ENCODE measurements around the gene LGR6. TPM values are rescaled to one million over a fixed set of nuclear protein-coding genes. Genes with fewer than 3 reads are reported as not detected.

LGR6 gene
- total RNA-seq, 1 donor from 2014 or later, result 0.52 TPM

DNA sequence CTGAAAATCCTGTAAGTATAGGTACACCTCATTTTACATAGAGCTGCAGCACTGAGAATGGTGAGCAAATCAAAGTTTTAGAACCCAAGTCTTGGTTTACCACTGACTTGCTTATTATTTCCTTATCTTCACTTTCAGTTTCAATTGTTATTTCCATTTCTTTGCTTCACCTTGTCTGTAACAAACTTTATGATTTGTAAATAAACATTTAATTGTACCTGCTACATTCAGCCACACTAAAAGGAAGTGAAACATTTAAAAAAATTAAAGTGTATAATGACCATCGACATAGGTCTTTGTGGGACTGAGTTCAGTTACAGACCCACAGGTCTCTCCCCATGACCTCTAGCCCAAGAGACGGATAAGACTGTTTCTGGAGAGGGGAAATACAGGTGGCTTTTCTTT, 34.4 kb downstream of the LGR6 start:
- Histone ChIP-seq H3K9me3 (ENCODE audit: control insufficient read depth in 3 of 3, low read length in 3 of 3) (no peaks in the 10 kb centered on the region), H3K27ac (ENCODE audit: low read depth, low read length) (no peak overlapping the region), H3K4me1 (ENCODE audit: control insufficient read depth in 3 of 3, insufficient read depth in 3 of 3, low read length in 3 of 3) (no peaks in the 10 kb centered on the region), H3K9ac (ENCODE audit: low read depth in 1 of 3, low read length in 3 of 3) (no peak overlapping the region), H3K27me3 (ENCODE audit: control insufficient read depth in 3 of 3, insufficient read depth in 3 of 3, low read length in 3 of 3) (peaks cover 0 to 17% (median 2%) of the 10 kb centered on the region in 3 donors), H3K4me3 (ENCODE audit: low read length in 3 of 3) (no peak overlapping the region), H3K36me3 (ENCODE audit: control insufficient read depth in 3 of 3, insufficient read depth in 3 of 3, low read length in 3 of 3) (no peaks in the 10 kb centered on the region)

DNA sequence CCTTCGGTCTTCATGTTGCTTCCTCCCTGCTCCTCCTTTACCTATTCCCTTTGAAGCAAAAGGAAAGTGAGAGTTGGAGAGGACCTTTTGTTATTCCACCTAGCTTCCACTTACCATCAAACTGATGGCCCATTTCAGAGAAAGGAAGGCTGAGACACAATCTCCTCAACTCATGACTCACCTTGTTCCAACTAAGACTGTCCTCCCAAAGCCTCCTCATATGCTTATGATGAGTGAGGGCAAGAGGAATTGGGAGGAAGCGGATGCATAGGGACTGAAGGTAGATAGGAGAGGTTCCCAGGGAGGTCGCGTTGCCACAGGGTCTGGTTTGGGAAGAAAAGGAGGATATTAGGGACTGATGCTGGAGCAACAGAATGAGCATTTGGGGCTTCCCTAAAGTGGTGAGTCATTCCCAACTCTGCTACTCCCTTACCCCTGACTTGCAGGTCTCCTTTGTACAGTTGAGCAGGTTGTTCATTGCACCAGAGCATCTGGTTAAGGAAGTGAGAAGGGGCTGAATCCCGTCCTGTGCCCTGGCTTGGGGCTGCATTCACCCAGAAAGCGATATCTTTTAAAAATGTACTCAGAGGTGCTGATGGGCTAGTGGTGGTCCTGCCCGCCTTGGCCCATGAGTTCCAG, 35.0 kb downstream of the LGR6 start:
- Histone ChIP-seq H3K27ac (ENCODE audit: low read depth, low read length) (no peak overlapping the region), H3K9ac (ENCODE audit: low read depth in 1 of 3, low read length in 3 of 3) (no peak overlapping the region)

DNA sequence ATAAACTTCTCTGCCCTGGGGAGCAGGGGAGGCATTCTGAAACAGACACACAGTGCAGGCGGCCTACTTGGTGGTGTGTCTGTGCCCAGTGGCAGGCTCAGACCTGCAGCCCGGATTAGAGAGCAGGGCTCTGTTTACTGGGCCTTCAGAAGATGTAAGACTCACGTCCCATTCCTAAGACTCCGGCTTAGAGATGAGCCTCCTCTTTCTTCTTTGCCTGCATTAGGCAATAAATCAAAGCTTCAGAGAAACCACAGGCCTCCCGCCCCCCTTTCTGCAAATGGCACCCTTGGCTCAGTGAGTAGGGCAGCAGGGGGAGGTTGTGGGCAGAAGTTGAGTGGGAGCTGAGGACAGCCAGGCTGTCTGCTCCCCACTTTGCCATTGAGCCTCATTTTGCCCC, 35.8 kb downstream of the LGR6 start:
- Histone ChIP-seq H3K27me3 (ENCODE audit: control insufficient read depth in 3 of 3, insufficient read depth in 3 of 3, low read length in 3 of 3) (peaks cover 0 to 15% (median 2%) of the 10 kb centered on the region in 3 donors), H3K9ac (ENCODE audit: low read depth in 1 of 3, low read length in 3 of 3) (no peak overlapping the region), H3K4me3 (ENCODE audit: low read length in 3 of 3) (no peak overlapping the region), H3K9me3 (ENCODE audit: control insufficient read depth in 3 of 3, low read length in 3 of 3) (no peaks in the 10 kb centered on the region), H3K27ac (ENCODE audit: low read depth, low read length) (no peak overlapping the region), H3K4me1 (ENCODE audit: control insufficient read depth in 3 of 3, insufficient read depth in 3 of 3, low read length in 3 of 3) (no peaks in the 10 kb centered on the region), H3K36me3 (ENCODE audit: control insufficient read depth in 3 of 3, insufficient read depth in 3 of 3, low read length in 3 of 3) (no peaks in the 10 kb centered on the region)

More for the DNA sequence above, 35.0 kb downstream of the LGR6 start:
- Histone ChIP-seq H3K36me3 (ENCODE audit: control insufficient read depth in 3 of 3, insufficient read depth in 3 of 3, low read length in 3 of 3) (no peaks in the 10 kb centered on the region), H3K9me3 (ENCODE audit: control insufficient read depth in 3 of 3, low read length in 3 of 3) (no peaks in the 10 kb centered on the region), H3K4me1 (ENCODE audit: control insufficient read depth in 3 of 3, insufficient read depth in 3 of 3, low read length in 3 of 3) (no peaks in the 10 kb centered on the region), H3K27me3 (ENCODE audit: control insufficient read depth in 3 of 3, insufficient read depth in 3 of 3, low read length in 3 of 3) (peaks cover 0 to 17% (median 2%) of the 10 kb centered on the region in 3 donors), H3K4me3 (ENCODE audit: low read length in 3 of 3) (no peak overlapping the region)

DNA sequence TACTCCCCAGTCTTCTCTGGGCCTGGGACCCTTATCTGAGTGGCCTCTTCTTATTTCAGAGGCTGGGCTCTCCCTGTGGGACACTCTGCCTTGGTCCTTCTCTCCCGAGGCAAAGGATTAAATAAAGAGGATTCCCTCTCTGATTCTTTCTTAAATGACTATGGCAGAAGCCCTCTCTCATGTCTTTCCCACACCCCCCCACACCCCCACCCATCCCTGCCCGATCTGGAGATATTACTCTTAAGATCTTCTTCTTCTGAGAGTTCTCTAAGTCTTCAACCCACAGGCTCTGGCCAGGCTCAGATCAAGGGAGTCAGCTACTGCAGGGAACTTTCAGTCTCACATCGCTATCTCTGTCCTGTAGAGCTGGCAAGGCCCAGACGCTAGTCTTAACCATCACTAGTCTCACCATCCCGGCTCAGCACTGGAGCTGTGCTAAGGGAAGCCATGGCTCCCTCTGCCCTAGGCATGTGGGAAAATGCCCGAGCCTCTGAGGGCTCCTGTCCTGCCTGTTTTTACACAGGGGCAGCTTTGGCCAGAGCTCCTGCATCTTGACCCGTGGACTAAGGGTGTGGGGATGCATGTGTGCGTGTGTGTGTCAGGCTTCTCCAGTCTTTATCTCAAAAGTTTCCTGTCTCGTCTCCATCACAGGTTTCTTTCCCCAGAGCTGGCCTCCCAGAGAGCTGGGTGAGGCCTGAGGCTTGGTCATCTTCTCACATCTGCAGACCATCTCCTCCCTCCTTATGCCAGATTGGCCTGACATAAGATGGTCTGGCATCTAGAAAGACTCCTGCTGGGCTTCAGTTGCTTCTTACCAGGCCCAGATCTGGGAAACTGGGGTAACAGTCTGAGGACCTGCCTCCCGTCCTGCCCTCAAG, 36.7 kb downstream of the LGR6 start:
- H3K9me3 ChIP-seq (ENCODE audit: control insufficient read depth in 3 of 3, low read length in 3 of 3), result no peaks in the 10 kb centered on the region
- no peaks in the 10 kb centered on the region for H3K4me1 ChIP-seq (ENCODE audit: control insufficient read depth in 3 of 3, insufficient read depth in 3 of 3, low read length in 3 of 3)
- H3K36me3 ChIP-seq (ENCODE audit: control insufficient read depth in 3 of 3, insufficient read depth in 3 of 3, low read length in 3 of 3), result no peaks in the 10 kb centered on the region
- no peak overlapping the region for H3K4me3 ChIP-seq (ENCODE audit: low read length in 3 of 3)
- no peak overlapping the region for H3K9ac ChIP-seq (ENCODE audit: low read depth in 1 of 3, low read length in 3 of 3)
- no peak overlapping the region for H3K27ac ChIP-seq (ENCODE audit: low read depth, low read length)
- H3K27me3 ChIP-seq (ENCODE audit: control insufficient read depth in 3 of 3, insufficient read depth in 3 of 3, low read length in 3 of 3), result peaks cover 0 to 15% (median 2%) of the 10 kb centered on the region in 3 donors

GRCh38 chr1:202230939-202231645, 37.5 kb downstream of the LGR6 start:
- H3K27ac ChIP-seq (ENCODE audit: low read depth, low read length), result no peak overlapping the region
- H3K9ac ChIP-seq (ENCODE audit: low read depth in 1 of 3, low read length in 3 of 3), result no peak overlapping the region
- H3K9me3 ChIP-seq (ENCODE audit: control insufficient read depth in 3 of 3, low read length in 3 of 3), result no peaks in the 10 kb centered on the region
- H3K4me3 ChIP-seq (ENCODE audit: low read length in 3 of 3), result no peak overlapping the region
- H3K36me3 ChIP-seq (ENCODE audit: control insufficient read depth in 3 of 3, insufficient read depth in 3 of 3, low read length in 3 of 3), result no peaks in the 10 kb centered on the region
- H3K27me3 ChIP-seq (ENCODE audit: control insufficient read depth in 3 of 3, insufficient read depth in 3 of 3, low read length in 3 of 3), result peaks cover 0 to 17% (median 2%) of the 10 kb centered on the region in 3 donors
- H3K4me1 ChIP-seq (ENCODE audit: control insufficient read depth in 3 of 3, insufficient read depth in 3 of 3, low read length in 3 of 3), result no peaks in the 10 kb centered on the region

DNA sequence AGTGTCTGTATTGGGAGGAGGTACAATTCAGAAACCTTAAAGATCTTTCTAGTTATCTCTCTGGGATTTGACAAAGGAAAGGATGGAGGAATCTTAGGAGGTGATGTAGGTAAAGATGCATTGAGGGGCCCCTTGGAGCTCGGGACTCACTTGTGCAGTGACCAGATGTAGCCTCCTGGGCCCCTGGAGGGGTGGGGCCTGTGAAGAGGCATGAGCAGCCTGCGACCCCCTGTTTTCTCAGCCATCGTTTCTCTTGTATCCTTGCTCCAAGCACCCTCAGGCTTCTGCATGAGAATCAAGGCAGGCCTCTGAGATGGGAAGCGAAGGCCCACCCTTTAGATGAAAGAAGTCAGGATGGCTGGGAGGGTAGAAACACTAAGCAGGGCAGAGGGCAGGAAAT, 39.6 kb downstream of the LGR6 start:
- no peaks in the 10 kb centered on the region for H3K9me3 ChIP-seq (ENCODE audit: control insufficient read depth in 3 of 3, low read length in 3 of 3)
- no peaks in the 10 kb centered on the region for H3K36me3 ChIP-seq (ENCODE audit: control insufficient read depth in 3 of 3, insufficient read depth in 3 of 3, low read length in 3 of 3)
- H3K27me3 ChIP-seq (ENCODE audit: control insufficient read depth in 3 of 3, insufficient read depth in 3 of 3, low read length in 3 of 3), result peaks cover under 1 to 24% (median 4%) of the 10 kb centered on the region in 3 donors
- H3K4me3 ChIP-seq (ENCODE audit: low read length in 3 of 3), result no peak overlapping the region
- no peak overlapping the region for H3K27ac ChIP-seq (ENCODE audit: low read depth, low read length)
- H3K4me1 ChIP-seq (ENCODE audit: control insufficient read depth in 3 of 3, insufficient read depth in 3 of 3, low read length in 3 of 3), result no peaks in the 10 kb centered on the region
- no peak overlapping the region for H3K9ac ChIP-seq (ENCODE audit: low read depth in 1 of 3, low read length in 3 of 3)

DNA sequence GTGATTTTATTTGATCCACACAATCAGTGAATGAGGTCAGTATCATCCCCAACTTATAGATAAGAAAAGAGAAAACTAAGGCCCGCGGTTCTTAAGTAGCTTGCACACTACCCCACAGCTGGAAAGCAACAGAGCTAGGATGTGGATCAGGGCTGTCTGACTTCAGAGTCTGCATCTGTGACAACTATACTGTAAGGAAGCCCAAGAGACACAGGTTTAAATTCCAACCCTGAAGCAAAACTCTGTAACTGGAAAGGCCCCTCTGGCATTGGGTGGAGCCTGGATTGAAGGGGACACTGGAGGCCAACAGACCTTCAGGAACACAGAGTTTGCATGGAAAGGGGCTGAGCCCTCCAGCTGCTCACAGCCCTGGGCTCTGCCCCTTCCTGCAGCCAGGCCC, 40.2 kb downstream of the LGR6 start:
- no peak overlapping the region for H3K27ac ChIP-seq (ENCODE audit: low read depth, low read length)
- H3K4me1 ChIP-seq (ENCODE audit: control insufficient read depth in 3 of 3, insufficient read depth in 3 of 3, low read length in 3 of 3), result no peaks in the 10 kb centered on the region
- H3K4me3 ChIP-seq (ENCODE audit: low read length in 3 of 3), result no peak overlapping the region
- H3K27me3 ChIP-seq (ENCODE audit: control insufficient read depth in 3 of 3, insufficient read depth in 3 of 3, low read length in 3 of 3), result peaks cover 0 to 24% (median 4%) of the 10 kb centered on the region in 3 donors
- no peaks in the 10 kb centered on the region for H3K9me3 ChIP-seq (ENCODE audit: control insufficient read depth in 3 of 3, low read length in 3 of 3)
- no peak overlapping the region for H3K9ac ChIP-seq (ENCODE audit: low read depth in 1 of 3, low read length in 3 of 3)
- no peaks in the 10 kb centered on the region for H3K36me3 ChIP-seq (ENCODE audit: control insufficient read depth in 3 of 3, insufficient read depth in 3 of 3, low read length in 3 of 3)

- no peaks in the 10 kb centered on the region for H3K9me3 ChIP-seq (ENCODE audit: control insufficient read depth in 3 of 3, low read length in 3 of 3)
- no peak overlapping the region for H3K9ac ChIP-seq (ENCODE audit: low read depth in 1 of 3, low read length in 3 of 3)
Measured at GRCh38 chr1:202234331-202235002, 40.9 kb downstream of the LGR6 start.

GRCh38 chr1:202235003-202235660, 41.5 kb downstream of the LGR6 start:
- H3K4me3 ChIP-seq (ENCODE audit: low read length in 3 of 3), result no peak overlapping the region

More at GRCh38 chr1:202234331-202235002, 40.9 kb downstream of the LGR6 start:
- Histone ChIP-seq H3K27ac (ENCODE audit: low read depth, low read length) (no peak overlapping the region), H3K4me1 (ENCODE audit: control insufficient read depth in 3 of 3, insufficient read depth in 3 of 3, low read length in 3 of 3) (no peaks in the 10 kb centered on the region), H3K36me3 (ENCODE audit: control insufficient read depth in 3 of 3, insufficient read depth in 3 of 3, low read length in 3 of 3) (no peaks in the 10 kb centered on the region), H3K27me3 (ENCODE audit: control insufficient read depth in 3 of 3, insufficient read depth in 3 of 3, low read length in 3 of 3) (peaks cover 0 to 22% (median 4%) of the 10 kb centered on the region in 3 donors), H3K4me3 (ENCODE audit: low read length in 3 of 3) (no peak overlapping the region)

More at GRCh38 chr1:202235003-202235660, 41.5 kb downstream of the LGR6 start:
- Histone ChIP-seq H3K4me1 (ENCODE audit: control insufficient read depth in 3 of 3, insufficient read depth in 3 of 3, low read length in 3 of 3) (no peaks in the 10 kb centered on the region), H3K27ac (ENCODE audit: low read depth, low read length) (no peak overlapping the region), H3K9ac (ENCODE audit: low read depth in 1 of 3, low read length in 3 of 3) (no peak overlapping the region), H3K9me3 (ENCODE audit: control insufficient read depth in 3 of 3, low read length in 3 of 3) (no peaks in the 10 kb centered on the region), H3K36me3 (ENCODE audit: control insufficient read depth in 3 of 3, insufficient read depth in 3 of 3, low read length in 3 of 3) (no peaks in the 10 kb centered on the region), H3K27me3 (ENCODE audit: control insufficient read depth in 3 of 3, insufficient read depth in 3 of 3, low read length in 3 of 3) (peaks cover 0 to 20% (median 4%) of the 10 kb centered on the region in 3 donors)
